Measurements from ENCODE around the gene SENP7.

DNA sequence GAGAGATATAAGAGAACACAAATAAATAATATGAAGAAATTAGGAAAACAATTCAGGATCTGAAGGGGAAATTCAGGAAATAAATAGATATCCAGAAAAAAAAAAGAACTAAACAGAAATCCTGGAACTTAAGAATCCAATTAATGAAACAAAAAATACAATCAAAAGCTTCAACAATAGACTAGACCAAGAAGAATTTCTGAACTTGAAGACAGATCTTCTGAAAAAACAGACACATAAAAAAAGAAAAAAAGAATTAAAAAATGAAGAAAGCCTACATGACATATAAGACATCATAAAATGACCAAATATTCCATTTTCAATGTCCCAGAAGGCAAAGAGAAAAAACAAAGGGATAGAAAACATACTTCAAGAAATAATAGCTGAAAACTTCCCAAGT, 124.3 kb downstream of the SENP7 start:
- TF ChIP-seq POLR2A (IDR thresholded peaks at IDR 0.05) (no peak), CTCF (IDR thresholded peaks at IDR 0.05) (no peak)

Data from Peyer's patch (tissue), 4 donors.